Left hindlimb (tissue), 1 donor: ENCODE results near the gene IFNA21.
"Not testable (repeated sequence)": the region's sequence is repeated elsewhere in the genome, so short reads cannot be mapped to it uniquely, and the experiment has no call there.

Experiments used
- DNase-seq: peaks from one replicate; pipeline ENCODE4 v3.0.0-alpha.2; 2018

Gene IFNA21

GRCh38 chr9:21166560-21166959, at the start of gene IFNA21:
IFNA21 (minus strand) TSS chr9:21166660; CDS start chr9:21166612, 48 bp downstream.
- DNase-seq = not testable (repeated sequence)

GRCh38 chr9:21213411-21214326, 47.2 kb upstream of the IFNA21 start:
- DNase-seq = not testable (repeated sequence)

- DNase-seq = not testable (repeated sequence)
These were observed 45.7 kb upstream of the IFNA21 start for GRCh38 chr9:21212160-21212559.

- DNase-seq = not testable (repeated sequence)
These were observed 44.3 kb upstream of the IFNA21 start for GRCh38 chr9:21210782-21211181.

- no peak for DNase-seq
These were observed 43.9 kb upstream of the IFNA21 start for GRCh38 chr9:21210311-21210710.

GRCh38 chr9:21207043-21207442, 40.6 kb upstream of the IFNA21 start, which contains the start of gene IFNA10:
IFNA10 (minus strand) TSS chr9:21207143; CDS start chr9:21207097, 46 bp downstream.
- DNase-seq = not testable (repeated sequence)

GRCh38 chr9:21205204-21205603, 38.7 kb upstream of the IFNA21 start:
- DNase-seq = no peak

GRCh38 chr9:21202105-21202504, 35.6 kb upstream of the IFNA21 start, which contains the start of gene IFNA7:
IFNA7 (minus strand) TSS chr9:21202205; CDS start chr9:21202165, 40 bp downstream.
- not testable (repeated sequence) for DNase-seq

GRCh38 chr9:21194867-21195776, 28.7 kb upstream of the IFNA21 start:
- not testable (repeated sequence) for DNase-seq

GRCh38 chr9:21187487-21187886, 21.0 kb upstream of the IFNA21 start, which contains the start of gene IFNA4:
IFNA4 (minus strand) TSS chr9:21187587; CDS start chr9:21187531, 56 bp downstream.
- not testable (repeated sequence) for DNase-seq

- not testable (repeated sequence) for DNase-seq
These were observed 16.6 kb upstream of the IFNA21 start for GRCh38 chr9:21182810-21183736.

- no peak for DNase-seq
These were observed 8.2 kb upstream of the IFNA21 start for GRCh38 chr9:21174671-21175070.

- no peak for DNase-seq
These were observed 5.7 kb upstream of the IFNA21 start for GRCh38 chr9:21172156-21172555.

- no peak for DNase-seq
These were observed 4.9 kb upstream of the IFNA21 start for GRCh38 chr9:21171351-21171750.

- no peak for DNase-seq
These were observed 944 bp downstream of the IFNA21 start for GRCh38 chr9:21165516-21165915.

GRCh38 chr9:21160178-21160577, 6.3 kb downstream of the IFNA21 start:
- no peak for DNase-seq

- no peak for DNase-seq
These were observed 11.0 kb downstream of the IFNA21 start for GRCh38 chr9:21155501-21155900.

GRCh38 chr9:21154018-21154608, 12.3 kb downstream of the IFNA21 start:
- no peak for DNase-seq

GRCh38 chr9:21153336-21154017, 13.0 kb downstream of the IFNA21 start:
- no peak for DNase-seq

- DNase-seq = no peak
These were observed 21.9 kb downstream of the IFNA21 start for GRCh38 chr9:21144603-21145002.

GRCh38 chr9:21141427-21141882, 25.0 kb downstream of the IFNA21 start, which contains the start of gene IFNW1:
IFNW1 (minus strand) TSS chr9:21141832; CDS start chr9:21141570, 262 bp downstream.
- no peak for DNase-seq
